HG03103 (cell line): ENCODE measurements around the gene PRRC2C.

Source experiments
- ATAC-seq: cut with Tn5 transposase; IDR thresholded peaks from one replicate; pipeline ENCODE4 v1.9.1; 2021; ENCODE audit warnings: low read depth; ENCODE audit not compliant: unreplicated experiment

Gene PRRC2C

GRCh38 chr1:171625225-171625624, 139.9 kb downstream of the PRRC2C start:
- ATAC-seq = no peak

- ATAC-seq = no peak
Observed at GRCh38 chr1:171627020-171627419, 141.7 kb downstream of the PRRC2C start.

GRCh38 chr1:171628225-171628624, 142.9 kb downstream of the PRRC2C start:
- no peak for ATAC-seq

GRCh38 chr1:171635661-171636060, 150.3 kb downstream of the PRRC2C start:
- no peak for ATAC-seq

- ATAC-seq = no peak
Observed at GRCh38 chr1:171636141-171636540, 150.8 kb downstream of the PRRC2C start.

- no peak for ATAC-seq
Observed at GRCh38 chr1:171637928-171638576, 152.7 kb downstream of the PRRC2C start.

- ATAC-seq = no peak
Observed at GRCh38 chr1:171640225-171640624, 154.9 kb downstream of the PRRC2C start.

DNA sequence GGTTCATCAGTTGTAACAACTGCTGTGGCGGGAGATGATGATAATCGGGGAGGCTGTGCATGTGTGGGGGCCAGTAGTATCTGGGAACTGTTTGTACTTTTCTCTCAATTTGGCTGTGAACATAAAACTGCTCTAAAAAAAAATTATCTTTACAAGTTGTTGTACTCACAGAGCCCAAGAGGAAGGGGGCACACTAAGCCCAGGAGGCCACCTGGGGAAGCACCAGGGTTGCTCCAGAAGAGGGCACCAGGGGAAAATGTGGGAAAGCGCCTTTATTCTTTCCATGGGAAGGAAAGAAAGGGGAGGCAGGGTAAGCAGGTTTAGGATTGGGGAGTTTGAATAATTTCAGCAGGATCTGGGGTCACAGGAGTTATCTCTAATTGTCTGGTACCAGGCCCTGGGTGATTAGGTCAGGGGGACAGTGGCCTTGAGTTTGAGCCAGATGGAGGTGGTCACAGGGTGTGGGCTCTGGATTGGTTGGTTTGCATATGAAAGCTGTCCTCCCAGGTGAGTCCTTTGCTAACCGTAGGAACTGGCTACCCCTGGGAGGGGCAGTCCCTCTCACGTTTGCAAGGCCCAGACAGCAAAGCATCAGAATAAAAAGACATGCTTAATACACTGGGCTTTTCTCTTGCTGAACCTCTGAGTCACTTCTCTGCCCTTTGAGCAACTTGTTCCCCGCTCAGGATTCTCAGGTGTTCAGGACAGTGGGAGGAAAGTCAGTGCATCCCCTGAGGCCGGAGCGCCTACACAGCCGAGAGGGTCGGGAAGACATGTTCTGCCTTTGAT, 155.9 kb downstream of the PRRC2C start:
- no peak for ATAC-seq

- ATAC-seq = no peak
Observed at GRCh38 chr1:171642197-171642596, 156.9 kb downstream of the PRRC2C start.
